Measurements from ENCODE around the gene ZBTB20. TPM values are rescaled to one million over a fixed set of nuclear protein-coding genes. Genes with fewer than 3 reads are reported as not detected.

The ZBTB20 gene
- polyA plus RNA-seq, 1 of the 3 experiments (the other 2 are of a cell fraction), result 0.43 TPM

GRCh38 chr3:114627770-114628169, 519.3 kb downstream of the ZBTB20 start:
- H3K27ac ChIP-seq (ENCODE audit: low read depth in 2 of 2, low read length in 1 of 2), result no peak overlapping the region
- peaks cover 9 to 12% of the 10 kb centered on the region in 2 experiments; a peak in 3 of 4 replicates for H3K4me1 ChIP-seq (ENCODE audit: control insufficient read depth in 1 of 2, insufficient read depth in 2 of 2, low read depth in 1 of 2, low read length in 1 of 2)
- no peaks in the 10 kb centered on the region for H3K9me2 ChIP-seq

GRCh38 chr3:114626751-114627150, 520.3 kb downstream of the ZBTB20 start:
- Histone ChIP-seq H3K9me2 (no peaks in the 10 kb centered on the region), H3K4me3 (ENCODE audit: low read depth in 2 of 2, low read length in 1 of 2) (no peak overlapping the region), H3K27me3 (ENCODE audit: insufficient read depth) (no peaks in the 10 kb centered on the region), H3F3A (replicated peaks; ENCODE audit: insufficient read depth) (peaks cover 4% of the 10 kb centered on the region), H3K4me2 (no peak overlapping the region), H3K4me1 (ENCODE audit: control insufficient read depth in 1 of 2, insufficient read depth in 2 of 2, low read depth in 1 of 2, low read length in 1 of 2) (peaks cover 9 to 12% of the 10 kb centered on the region in 2 experiments; a peak in 3 of 4 replicates), H3K27ac (ENCODE audit: low read depth in 2 of 2, low read length in 1 of 2) (peak overlapping the region in 1 of 2 experiments; percentile 8; a peak in 1 of 4 replicates), H3K36me3 (replicated peaks in 1 of 2; ENCODE audit: control insufficient read depth in 1 of 2, insufficient read depth in 2 of 2, low read length in 1 of 2) (no peaks in the 10 kb centered on the region), H3K9me3 (no peaks in the 10 kb centered on the region), H3K9ac (no peak overlapping the region), H2AFZ (ENCODE audit: low read depth) (no peak overlapping the region), H3K79me2 (ENCODE audit: insufficient read depth) (peaks cover 19% of the 10 kb centered on the region), H4K20me1 (ENCODE audit: insufficient read depth) (no peaks in the 10 kb centered on the region)
- 91% methylated on average over 4 of the region's 4 CpGs for WGBS (ENCODE audit: low lambda C conversion rate)
- TF ChIP-seq RFX5 (IDR thresholded peaks at IDR 0.05; ENCODE audit: low read length), result no peak
- DNase-seq, result no peak
- ChIA-PET CTCF (no interaction called here), POLR2A (no interaction called here)

More at GRCh38 chr3:114627770-114628169, 519.3 kb downstream of the ZBTB20 start:
- Histone ChIP-seq H3K4me3 (ENCODE audit: low read depth in 2 of 2, low read length in 1 of 2) (no peak overlapping the region), H4K20me1 (ENCODE audit: insufficient read depth) (no peaks in the 10 kb centered on the region), H3K79me2 (ENCODE audit: insufficient read depth) (peaks cover 15% of the 10 kb centered on the region), H3F3A (replicated peaks; ENCODE audit: insufficient read depth) (peaks cover 4% of the 10 kb centered on the region), H3K27me3 (ENCODE audit: insufficient read depth) (no peaks in the 10 kb centered on the region), H3K36me3 (replicated peaks in 1 of 2; ENCODE audit: control insufficient read depth in 1 of 2, insufficient read depth in 2 of 2, low read length in 1 of 2) (no peaks in the 10 kb centered on the region), H3K9ac (no peak overlapping the region), H3K9me3 (no peaks in the 10 kb centered on the region), H2AFZ (ENCODE audit: low read depth) (no peak overlapping the region), H3K4me2 (no peak overlapping the region)
- ChIA-PET POLR2A (no interaction called here), CTCF (no interaction called here)
- TF ChIP-seq RXRA (IDR thresholded peaks at IDR 0.05; ENCODE audit: borderline replicate concordance, low read depth), result no peak
- TF ChIP-seq, protein P1, sequence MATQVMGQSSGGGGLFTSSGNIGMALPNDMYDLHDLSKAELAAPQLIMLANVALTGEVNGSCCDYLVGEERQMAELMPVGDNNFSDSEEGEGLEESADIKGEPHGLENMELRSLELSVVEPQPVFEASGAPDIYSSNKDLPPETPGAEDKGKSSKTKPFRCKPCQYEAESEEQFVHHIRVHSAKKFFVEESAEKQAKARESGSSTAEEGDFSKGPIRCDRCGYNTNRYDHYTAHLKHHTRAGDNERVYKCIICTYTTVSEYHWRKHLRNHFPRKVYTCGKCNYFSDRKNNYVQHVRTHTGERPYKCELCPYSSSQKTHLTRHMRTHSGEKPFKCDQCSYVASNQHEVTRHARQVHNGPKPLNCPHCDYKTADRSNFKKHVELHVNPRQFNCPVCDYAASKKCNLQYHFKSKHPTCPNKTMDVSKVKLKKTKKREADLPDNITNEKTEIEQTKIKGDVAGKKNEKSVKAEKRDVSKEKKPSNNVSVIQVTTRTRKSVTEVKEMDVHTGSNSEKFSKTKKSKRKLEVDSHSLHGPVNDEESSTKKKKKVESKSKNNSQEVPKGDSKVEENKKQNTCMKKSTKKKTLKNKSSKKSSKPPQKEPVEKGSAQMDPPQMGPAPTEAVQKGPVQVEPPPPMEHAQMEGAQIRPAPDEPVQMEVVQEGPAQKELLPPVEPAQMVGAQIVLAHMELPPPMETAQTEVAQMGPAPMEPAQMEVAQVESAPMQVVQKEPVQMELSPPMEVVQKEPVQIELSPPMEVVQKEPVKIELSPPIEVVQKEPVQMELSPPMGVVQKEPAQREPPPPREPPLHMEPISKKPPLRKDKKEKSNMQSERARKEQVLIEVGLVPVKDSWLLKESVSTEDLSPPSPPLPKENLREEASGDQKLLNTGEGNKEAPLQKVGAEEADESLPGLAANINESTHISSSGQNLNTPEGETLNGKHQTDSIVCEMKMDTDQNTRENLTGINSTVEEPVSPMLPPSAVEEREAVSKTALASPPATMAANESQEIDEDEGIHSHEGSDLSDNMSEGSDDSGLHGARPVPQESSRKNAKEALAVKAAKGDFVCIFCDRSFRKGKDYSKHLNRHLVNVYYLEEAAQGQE (IDR thresholded peaks at IDR 0.05; ENCODE audit: low read depth, low read length), result no peak
- DNase-seq, result no peak
- 94% methylated on average over 4 of the region's 4 CpGs for WGBS (ENCODE audit: low lambda C conversion rate)

GRCh38 chr3:114624571-114625181, 522.4 kb downstream of the ZBTB20 start:
- DNase-seq, result peak; percentile 4
- TF ChIP-seq NRF1 (IDR thresholded peaks at IDR 0.05; ENCODE audit: low read depth, low read length) (no peak), FOSL2 (IDR thresholded peaks at IDR 0.05; ENCODE audit: borderline replicate concordance, low read depth) (peak; percentile 96), TCF12 (IDR thresholded peaks at IDR 0.05) (peak; percentile 83), YY1 (IDR thresholded peaks at IDR 0.05; ENCODE audit: low read depth) (0 out of 2 replicates have a peak, but pooled peaks have one; percentile 63), NFIC (IDR thresholded peaks at IDR 0.05; ENCODE audit: borderline replicate concordance) (peak; percentile 93), POLR2AphosphoS5 (IDR thresholded peaks at IDR 0.05; ENCODE audit: low read depth, low read length) (peak; percentile 92), TAF1 (IDR thresholded peaks at IDR 0.05; ENCODE audit: borderline replicate concordance, low read depth, low read length) (peak; percentile 53; the same call in 1 of the 2 replicates), JUND (IDR thresholded peaks at IDR 0.05) (peak; percentile 93)
- TF ChIP-seq, protein P2, sequence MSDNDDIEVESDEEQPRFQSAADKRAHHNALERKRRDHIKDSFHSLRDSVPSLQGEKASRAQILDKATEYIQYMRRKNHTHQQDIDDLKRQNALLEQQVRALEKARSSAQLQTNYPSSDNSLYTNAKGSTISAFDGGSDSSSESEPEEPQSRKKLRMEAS (IDR thresholded peaks at IDR 0.05; ENCODE audit: low read depth), result peak; percentile 80
- TF ChIP-seq, protein P1 (IDR thresholded peaks at IDR 0.05; ENCODE audit: low read depth, low read length), result no peak
- TF ChIP-seq, protein P3, sequence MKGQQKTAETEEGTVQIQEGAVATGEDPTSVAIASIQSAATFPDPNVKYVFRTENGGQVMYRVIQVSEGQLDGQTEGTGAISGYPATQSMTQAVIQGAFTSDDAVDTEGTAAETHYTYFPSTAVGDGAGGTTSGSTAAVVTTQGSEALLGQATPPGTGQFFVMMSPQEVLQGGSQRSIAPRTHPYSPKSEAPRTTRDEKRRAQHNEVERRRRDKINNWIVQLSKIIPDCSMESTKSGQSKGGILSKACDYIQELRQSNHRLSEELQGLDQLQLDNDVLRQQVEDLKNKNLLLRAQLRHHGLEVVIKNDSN (IDR thresholded peaks at IDR 0.05; ENCODE audit: borderline replicate concordance, low read depth), result peak; percentile 37; the same call in 1 of the 2 replicates

More at GRCh38 chr3:114624571-114625181, 522.4 kb downstream of the ZBTB20 start:
- H3K9me2 ChIP-seq, result no peaks in the 10 kb centered on the region
- no peaks in the 10 kb centered on the region for H3K9me3 ChIP-seq
- POLR2A ChIA-PET, result no interaction called here
- no peaks in the 10 kb centered on the region for H3K36me3 ChIP-seq (replicated peaks in 1 of 2; ENCODE audit: control insufficient read depth in 1 of 2, insufficient read depth in 2 of 2, low read length in 1 of 2)
- no peaks in the 10 kb centered on the region for H4K20me1 ChIP-seq (ENCODE audit: insufficient read depth)
- 17% methylated on average over 9 of the region's 10 CpGs for WGBS (ENCODE audit: low lambda C conversion rate)
- no peaks in the 10 kb centered on the region for H3K27me3 ChIP-seq (ENCODE audit: insufficient read depth)
- H3K9ac ChIP-seq, result peak overlapping the region; percentile 86
- CTCF ChIA-PET, result no interaction called here
- H3K27ac ChIP-seq (ENCODE audit: low read depth in 2 of 2, low read length in 1 of 2), result peak overlapping the region; percentile 90 to 96
- peak overlapping the region; percentile 24; the same call in 1 of the 2 replicates for H2AFZ ChIP-seq (ENCODE audit: low read depth)
- H3K4me2 ChIP-seq, result peak overlapping the region; percentile 79
- peaks cover 9 to 12% of the 10 kb centered on the region in 2 experiments; a peak in 3 of 4 replicates for H3K4me1 ChIP-seq (ENCODE audit: control insufficient read depth in 1 of 2, insufficient read depth in 2 of 2, low read depth in 1 of 2, low read length in 1 of 2)
- H3F3A ChIP-seq (replicated peaks; ENCODE audit: insufficient read depth), result peaks cover 4% of the 10 kb centered on the region
- H3K79me2 ChIP-seq (ENCODE audit: insufficient read depth), result peaks cover 30% of the 10 kb centered on the region
- peak overlapping the region; percentile 49 to 66 for H3K4me3 ChIP-seq (ENCODE audit: low read depth in 2 of 2, low read length in 1 of 2)

All from SK-N-SH (cell line).